Neural progenitor cell (in vitro differentiated cells): Measurements from ENCODE around the gene SMC5. TPM values are rescaled to one million over a fixed set of nuclear protein-coding genes. Genes with fewer than 3 reads are reported as not detected.

ENCODE experiments used
- DNase-seq: peaks from one replicate; pipeline ENCODE4 v3.0.0-alpha.2; 2016; ENCODE audit warnings: low spot score
- H2AFZ ChIP-seq: fragments of 200-600 bp; sonication (generic); replicated peaks from 2 replicates; pipeline ENCODE4 v1.6.1; 2016; ENCODE audit warnings: antibody characterized with exemption
- H3F3A ChIP-seq: fragments of 200-600 bp; sonication (generic); 2 replicates; pipeline ENCODE4 v1.6.1; 2016; ENCODE audit warnings: antibody characterized with exemption, low read depth
- H3K27ac ChIP-seq: fragments of 200-600 bp; sonication (generic); 2 replicates; pipeline ENCODE4 v1.5.1; 2016; ENCODE audit warnings: mild to moderate bottlenecking
- H3K27me3 ChIP-seq: fragments of 200-600 bp; sonication (generic); 2 replicates; pipeline ENCODE4 v1.6.1; 2016; ENCODE audit warnings: mild to moderate bottlenecking, moderate library complexity
- H3K36me3 ChIP-seq: fragments of 200-600 bp; sonication (generic); 2 replicates; pipeline ENCODE4 v1.5.1; 2016
- H3K4me1 ChIP-seq: fragments of 200-600 bp; sonication (generic); 2 replicates; pipeline ENCODE4 v1.6.1; 2016; ENCODE audit warnings: mixed run types
- H3K4me2 ChIP-seq: fragments of 200-600 bp; sonication (generic); 2 replicates; pipeline ENCODE4 v1.6.1; 2016
- H3K4me3 ChIP-seq: fragments of 200-600 bp; sonication (generic); 2 replicates; pipeline ENCODE4 v1.5.1; 2016
- H3K79me2 ChIP-seq: fragments of 200-600 bp; sonication (generic); 2 replicates; pipeline ENCODE4 v1.6.1; 2016; ENCODE audit warnings: low read depth
- H3K9ac ChIP-seq: fragments of 200-600 bp; sonication (generic); 2 replicates; pipeline ENCODE4 v1.6.1; 2016
- H3K9me3 ChIP-seq: fragments of 200-600 bp; sonication (generic); 2 replicates; pipeline ENCODE4 v1.5.1; 2016; ENCODE audit warnings: low read depth
- H4K20me1 ChIP-seq: fragments of 200-600 bp; sonication (generic); 2 replicates; pipeline ENCODE4 v1.6.1; 2016; ENCODE audit warnings: low read depth
- H3K27ac Mint-ChIP-seq: 3 replicates; pipeline ENCODE4 v1.8.0; 2021; ENCODE audit warnings: mixed read lengths
- H3K27me3 Mint-ChIP-seq: 2 replicates; pipeline ENCODE4 v1.8.0; 2022; ENCODE audit warnings: low read depth, mild to moderate bottlenecking, inconsistent platforms, moderate library complexity, mixed read lengths; ENCODE audit not compliant: insufficient read depth
- H3K36me3 Mint-ChIP-seq: 3 replicates; pipeline ENCODE4 v1.8.0; 2021; ENCODE audit warnings: mixed read lengths
- H3K4me1 Mint-ChIP-seq: 3 replicates; pipeline ENCODE4 v1.8.0; 2021; ENCODE audit warnings: mixed read lengths
- H3K4me3 Mint-ChIP-seq: 3 replicates; pipeline ENCODE4 v1.8.0; 2021; ENCODE audit warnings: mild to moderate bottlenecking, moderate library complexity, mixed read lengths
- H3K9me3 Mint-ChIP-seq: 3 replicates; pipeline ENCODE4 v1.8.0; 2020; ENCODE audit warnings: mixed read lengths
- CTCF ChIP-seq: fragments of 200-600 bp; sonication (generic); IDR thresholded peaks from 2 replicates; pipeline ENCODE4 v1.5.1; 2017; ENCODE audit warnings: antibody characterized with exemption, mild to moderate bottlenecking
- EZH2 ChIP-seq: fragments of 200-600 bp; sonication (generic); IDR thresholded peaks from 2 replicates; pipeline ENCODE4 v1.6.1; 2017; ENCODE audit warnings: antibody characterized with exemption, mild to moderate bottlenecking, moderate library complexity
- EZH2phosphoT487 ChIP-seq: fragments of 200-600 bp; sonication (generic); IDR thresholded peaks from 2 replicates; pipeline ENCODE4 v1.6.1; 2017; ENCODE audit warnings: antibody characterized with exemption
- total RNA-seq: library from RNA; depleted of rRNA; stranded (reverse); fragments of >200 nt; gene quantifications from 2 replicates; pipeline ENCODE4 v1.2.3, GENCODE V29; 2015; ENCODE audit warnings: low replicate concordance

Gene SMC5
- total RNA-seq, 1 donor from 2014 or later: 63.1 TPM

- no peak for DNase-seq
- Mint-ChIP-seq H3K4me1 (peaks cover 5% of the 10 kb centered on the region), H3K27ac (no peak overlapping the region), H3K36me3 (no peaks in the 10 kb centered on the region), H3K27me3 (no peaks in the 10 kb centered on the region), H3K4me3 (no peak overlapping the region), H3K9me3 (no peaks in the 10 kb centered on the region)
- Histone ChIP-seq H3K79me2 (no peaks in the 10 kb centered on the region), H3K4me2 (no peak overlapping the region), H3K9me3 (no peaks in the 10 kb centered on the region), H3K27me3 (no peaks in the 10 kb centered on the region), H3K9ac (no peak overlapping the region), H3K36me3 (no peaks in the 10 kb centered on the region), H3K27ac (no peak overlapping the region), H3K4me1 (no peaks in the 10 kb centered on the region), H3K4me3 (no peak overlapping the region), H4K20me1 (no peaks in the 10 kb centered on the region), H3F3A (no peaks in the 10 kb centered on the region), H2AFZ (no peak overlapping the region)
- TF ChIP-seq EZH2: no peak
- no peak for TF ChIP-seq EZH2phosphoT487
- TF ChIP-seq CTCF: no peak
These were observed 38.6 kb upstream of the SMC5 start for GRCh38 chr9:70220216-70220615.

- no peak for DNase-seq
- Histone ChIP-seq H3K79me2 (no peaks in the 10 kb centered on the region), H3K36me3 (no peaks in the 10 kb centered on the region), H4K20me1 (no peaks in the 10 kb centered on the region), H3F3A (no peaks in the 10 kb centered on the region), H3K4me1 (no peaks in the 10 kb centered on the region), H3K27ac (no peak overlapping the region), H3K9ac (no peak overlapping the region), H3K27me3 (no peaks in the 10 kb centered on the region), H3K4me2 (no peak overlapping the region), H3K4me3 (no peak overlapping the region), H2AFZ (no peak overlapping the region), H3K9me3 (no peaks in the 10 kb centered on the region)
- no peaks in the 10 kb centered on the region for H3K27me3 Mint-ChIP-seq
- H3K9me3 Mint-ChIP-seq: no peaks in the 10 kb centered on the region
- no peak overlapping the region for H3K27ac Mint-ChIP-seq
- no peaks in the 10 kb centered on the region for H3K36me3 Mint-ChIP-seq
- no peak overlapping the region for H3K4me3 Mint-ChIP-seq
- TF ChIP-seq EZH2phosphoT487 (no peak), CTCF (no peak), EZH2 (no peak)
- H3K4me1 Mint-ChIP-seq: peaks cover 5% of the 10 kb centered on the region
These were observed 36.4 kb upstream of the SMC5 start for GRCh38 chr9:70222354-70222753.

- no peaks in the 10 kb centered on the region for H3K36me3 Mint-ChIP-seq
- no peaks in the 10 kb centered on the region for H3K9me3 Mint-ChIP-seq
- H3K27me3 Mint-ChIP-seq: no peaks in the 10 kb centered on the region
- Histone ChIP-seq H3K4me1 (peaks cover 10% of the 10 kb centered on the region), H2AFZ (peak overlapping the region; percentile 59), H3K79me2 (no peaks in the 10 kb centered on the region), H3K36me3 (no peaks in the 10 kb centered on the region), H3K9ac (no peak overlapping the region), H3K27me3 (no peaks in the 10 kb centered on the region), H3F3A (peaks cover 6% of the 10 kb centered on the region), H4K20me1 (no peaks in the 10 kb centered on the region), H3K27ac (no peak overlapping the region), H3K9me3 (no peaks in the 10 kb centered on the region), H3K4me2 (no peak overlapping the region), H3K4me3 (no peak overlapping the region)
- no peak overlapping the region for H3K4me3 Mint-ChIP-seq
- DNase-seq: no peak
- peaks cover 6% of the 10 kb centered on the region for H3K4me1 Mint-ChIP-seq
- H3K27ac Mint-ChIP-seq: no peak overlapping the region
- TF ChIP-seq CTCF (no peak), EZH2 (no peak), EZH2phosphoT487 (no peak)
These were observed 30.7 kb upstream of the SMC5 start for GRCh38 chr9:70228118-70228517.

- Histone ChIP-seq H3K4me1 (peaks cover 10% of the 10 kb centered on the region), H3K36me3 (no peaks in the 10 kb centered on the region), H3K27me3 (no peaks in the 10 kb centered on the region), H3K27ac (no peak overlapping the region), H2AFZ (peak overlapping the region; percentile 59), H4K20me1 (no peaks in the 10 kb centered on the region), H3K9me3 (no peaks in the 10 kb centered on the region), H3F3A (peaks cover 6% of the 10 kb centered on the region), H3K9ac (peak overlapping the region; percentile 5), H3K4me2 (no peak overlapping the region), H3K79me2 (no peaks in the 10 kb centered on the region), H3K4me3 (no peak overlapping the region)
- no peaks in the 10 kb centered on the region for H3K27me3 Mint-ChIP-seq
- H3K4me3 Mint-ChIP-seq: no peak overlapping the region
- H3K4me1 Mint-ChIP-seq: peaks cover 6% of the 10 kb centered on the region
- no peak overlapping the region for H3K27ac Mint-ChIP-seq
- peaks cover under 1% of the 10 kb centered on the region for H3K9me3 Mint-ChIP-seq
- H3K36me3 Mint-ChIP-seq: no peaks in the 10 kb centered on the region
- no peak for TF ChIP-seq EZH2
- no peak for TF ChIP-seq CTCF
- no peak for TF ChIP-seq EZH2phosphoT487
- no peak for DNase-seq
These were observed 30.2 kb upstream of the SMC5 start for GRCh38 chr9:70228611-70229010.
